Activated B cell treated with CpG ODN at 0.5 μM for 24 hours (primary cell): Measurements from ENCODE around the gene AGTPBP1. TPM values are rescaled to one million over a fixed set of nuclear protein-coding genes. Genes with fewer than 3 reads are reported as not detected.

Source experiments
- ATAC-seq: fragments of 200-7000 bp; cut with Tn5 transposase; one replicate; pipeline ENCODE4 v1.10.0; 2021; ENCODE audit warnings: low read depth, mild to moderate bottlenecking, moderate library complexity
- CTCF ChIA-PET: fragments of 350-600 bp; sonication (Branson Sonifier 250); formaldehyde crosslinking; loops from one replicate; lab custom pipeline; 2021; ENCODE audit warnings: antibody characterized with exemption; lab: Charles Lee
- POLR2A ChIA-PET: fragments of 350-600 bp; sonication (Branson Sonifier 250); formaldehyde crosslinking; loops from one replicate; lab custom pipeline; 2021; ENCODE audit warnings: antibody characterized with exemption; lab: Charles Lee
- DNase-seq: peaks from one replicate; pipeline ENCODE4 v3.0.0; 2022
- H3K27ac Mint-ChIP-seq: one replicate; pipeline ENCODE4 v1.8.0; 2020; ENCODE audit warnings: mixed read lengths
- H3K27me3 Mint-ChIP-seq: one replicate; pipeline ENCODE4 v1.8.0; 2021; ENCODE audit warnings: mixed read lengths
- H3K36me3 Mint-ChIP-seq: one replicate; pipeline ENCODE4 v1.8.0; 2021; ENCODE audit warnings: low read depth, mixed read lengths
- H3K4me1 Mint-ChIP-seq: one replicate; pipeline ENCODE4 v1.8.0; 2021; ENCODE audit warnings: mixed read lengths
- H3K4me3 Mint-ChIP-seq: one replicate; pipeline ENCODE4 v1.8.0; 2020; ENCODE audit warnings: mild to moderate bottlenecking, mixed read lengths
- H3K9me3 Mint-ChIP-seq: one replicate; pipeline ENCODE4 v1.8.0; 2020; ENCODE audit warnings: mixed read lengths
- intact Hi-C: fragments of 100-400 bp; cut with micrococcal nuclease; formaldehyde crosslinking; loops from one replicate; pipeline ENCODE4 v1.15.1; 2024
- total RNA-seq: library from RNA; stranded (reverse); gene quantifications from 2 replicates; pipeline ENCODE4 v1.2.3, GENCODE V29; 2022
- TF ChIP-seq, protein P1 (sequence below): fragments of 200-600 bp; IDR thresholded peaks from one replicate; pipeline ENCODE4 v1.8.0; 2022; ENCODE audit warnings: antibody characterized with exemption, mild to moderate bottlenecking

Gene AGTPBP1
- total RNA-seq, 1 donor from 2014 or later = 26.7 TPM

DNA sequence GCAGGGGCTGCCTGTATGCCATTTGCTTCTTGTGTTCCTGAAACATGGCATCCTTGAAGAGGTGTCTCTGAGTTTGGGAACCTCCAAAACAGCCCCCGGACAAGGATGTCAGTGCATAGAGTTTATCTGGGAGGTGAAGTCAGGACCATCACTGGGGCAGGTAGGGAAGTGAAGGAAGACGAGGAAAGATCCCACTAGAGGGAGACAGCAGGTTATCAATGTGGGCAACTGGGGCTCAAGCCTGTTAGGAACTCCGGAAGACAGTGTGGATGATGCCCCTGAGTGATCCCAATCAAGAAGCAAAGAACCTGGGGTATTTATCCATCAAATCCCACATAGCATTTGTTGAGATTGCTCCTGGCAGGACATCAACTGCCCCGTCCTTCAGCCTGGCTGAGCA is 233.1 kb downstream of the AGTPBP1 start:
- no peaks in the 10 kb centered on the region for H3K36me3 Mint-ChIP-seq

DNA sequence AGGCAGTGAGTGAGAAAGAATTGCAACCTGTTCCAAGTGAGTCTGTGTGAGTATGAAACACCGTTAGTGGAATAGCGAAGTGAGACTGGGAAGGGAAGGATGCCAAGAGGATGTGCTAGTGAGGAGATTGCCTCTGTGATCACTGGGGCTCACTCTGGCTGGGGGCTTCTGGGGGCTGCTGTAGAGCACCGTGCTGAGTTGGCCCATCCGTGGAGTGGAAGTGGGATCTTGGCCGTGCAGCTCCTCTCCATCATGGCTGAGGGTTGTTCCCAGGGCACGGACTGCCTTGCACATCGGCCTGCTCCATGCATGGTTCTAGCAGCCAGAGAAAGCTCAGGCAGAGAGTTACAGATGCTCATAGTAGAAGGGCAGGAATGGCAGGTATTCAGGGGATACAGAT is 236.1 kb downstream of the AGTPBP1 start:
- intact Hi-C loops = no loop called here
- DNase-seq (no peak), ATAC-seq (no peak)
- H3K36me3 Mint-ChIP-seq = no peaks in the 10 kb centered on the region
- ChIA-PET POLR2A (no interaction called here), CTCF (no interaction called here)
- no peak overlapping the region for H3K27ac Mint-ChIP-seq
- no peaks in the 10 kb centered on the region for H3K4me1 Mint-ChIP-seq
- TF ChIP-seq, protein P1, sequence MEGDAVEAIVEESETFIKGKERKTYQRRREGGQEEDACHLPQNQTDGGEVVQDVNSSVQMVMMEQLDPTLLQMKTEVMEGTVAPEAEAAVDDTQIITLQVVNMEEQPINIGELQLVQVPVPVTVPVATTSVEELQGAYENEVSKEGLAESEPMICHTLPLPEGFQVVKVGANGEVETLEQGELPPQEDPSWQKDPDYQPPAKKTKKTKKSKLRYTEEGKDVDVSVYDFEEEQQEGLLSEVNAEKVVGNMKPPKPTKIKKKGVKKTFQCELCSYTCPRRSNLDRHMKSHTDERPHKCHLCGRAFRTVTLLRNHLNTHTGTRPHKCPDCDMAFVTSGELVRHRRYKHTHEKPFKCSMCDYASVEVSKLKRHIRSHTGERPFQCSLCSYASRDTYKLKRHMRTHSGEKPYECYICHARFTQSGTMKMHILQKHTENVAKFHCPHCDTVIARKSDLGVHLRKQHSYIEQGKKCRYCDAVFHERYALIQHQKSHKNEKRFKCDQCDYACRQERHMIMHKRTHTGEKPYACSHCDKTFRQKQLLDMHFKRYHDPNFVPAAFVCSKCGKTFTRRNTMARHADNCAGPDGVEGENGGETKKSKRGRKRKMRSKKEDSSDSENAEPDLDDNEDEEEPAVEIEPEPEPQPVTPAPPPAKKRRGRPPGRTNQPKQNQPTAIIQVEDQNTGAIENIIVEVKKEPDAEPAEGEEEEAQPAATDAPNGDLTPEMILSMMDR = no peak
- no peaks in the 10 kb centered on the region for H3K9me3 Mint-ChIP-seq
- H3K27me3 Mint-ChIP-seq = peaks cover 6% of the 10 kb centered on the region
- H3K4me3 Mint-ChIP-seq = no peak overlapping the region

More for the DNA sequence above, 233.1 kb downstream of the AGTPBP1 start:
- no peaks in the 10 kb centered on the region for H3K9me3 Mint-ChIP-seq
- no peak for ATAC-seq
- H3K27me3 Mint-ChIP-seq = peaks cover 10% of the 10 kb centered on the region
- TF ChIP-seq, protein P1 = no peak
- POLR2A ChIA-PET = no interaction called here
- CTCF ChIA-PET = no interaction called here
- H3K4me1 Mint-ChIP-seq = no peaks in the 10 kb centered on the region
- no peak overlapping the region for H3K27ac Mint-ChIP-seq
- intact Hi-C loops = no loop called here
- no peak overlapping the region for H3K4me3 Mint-ChIP-seq
- DNase-seq = no peak

DNA sequence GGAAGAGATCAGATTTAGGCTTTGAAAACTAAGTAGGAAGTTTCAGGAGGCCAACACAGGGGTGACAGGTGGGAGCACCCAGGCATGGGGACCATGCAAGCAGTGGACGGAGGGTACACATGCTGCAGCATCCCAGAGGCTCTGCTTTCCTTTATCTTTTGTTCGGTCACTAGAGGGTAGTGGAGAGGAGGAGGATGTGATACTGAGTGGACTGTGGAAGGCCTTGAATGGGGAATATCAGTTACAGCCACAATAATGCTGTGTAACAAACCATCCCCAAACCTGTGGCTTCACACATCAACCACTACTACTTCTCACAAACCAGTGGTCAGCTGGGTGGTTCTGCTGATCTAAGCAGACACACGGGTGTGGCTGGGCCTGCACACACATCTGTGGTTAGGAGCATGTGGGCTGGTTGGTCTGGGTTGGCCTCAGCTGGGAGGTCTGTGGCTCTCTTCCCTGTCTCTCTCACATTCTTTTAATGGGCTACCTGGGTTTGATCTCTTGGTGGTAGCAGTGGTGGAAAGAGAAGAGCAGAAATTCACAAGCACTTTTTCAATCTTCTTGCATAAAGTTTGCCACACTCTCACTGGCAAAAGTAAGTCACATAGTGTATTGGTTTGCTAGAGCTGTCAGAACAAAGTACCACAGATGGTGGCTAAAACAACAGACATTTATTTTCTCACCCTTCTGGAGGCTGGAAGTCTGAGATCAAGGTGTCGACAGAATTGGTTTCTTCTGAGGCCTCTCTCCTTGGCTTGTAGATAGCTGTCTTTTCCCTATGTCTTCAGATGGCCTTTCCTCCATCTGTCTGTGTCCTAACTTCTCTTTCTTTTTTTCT is 238.7 kb downstream of the AGTPBP1 start:
- intact Hi-C loops = no loop called here
- ATAC-seq (no peak), DNase-seq (no peak)
- Mint-ChIP-seq H3K9me3 (peaks cover 10% of the 10 kb centered on the region), H3K4me3 (no peak overlapping the region), H3K36me3 (no peaks in the 10 kb centered on the region), H3K27ac (no peak overlapping the region), H3K4me1 (no peaks in the 10 kb centered on the region), H3K27me3 (peaks cover 4% of the 10 kb centered on the region)
- ChIA-PET CTCF (no interaction called here), POLR2A (no interaction called here)
- TF ChIP-seq, protein P1 = no peak

DNA sequence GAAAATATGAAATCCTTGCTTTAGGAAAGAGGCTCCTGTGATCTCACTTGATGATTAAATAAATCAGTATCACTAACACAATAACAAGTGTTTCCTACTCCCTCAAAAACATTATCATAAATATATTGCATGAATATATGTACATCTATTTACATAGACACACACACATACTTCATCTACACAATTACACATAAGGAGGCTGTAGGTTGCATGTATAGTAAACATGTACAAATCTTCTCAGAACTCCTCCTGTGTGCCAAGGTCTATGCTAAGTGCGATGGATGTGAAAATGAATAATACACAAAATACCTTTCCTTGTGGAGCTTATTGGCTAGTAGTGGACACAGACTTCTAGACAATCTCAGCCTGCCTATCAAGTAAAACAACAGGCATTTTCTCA is 239.9 kb downstream of the AGTPBP1 start:
- ATAC-seq (no peak), DNase-seq (no peak)
- H3K4me1 Mint-ChIP-seq = no peaks in the 10 kb centered on the region
- POLR2A ChIA-PET = no interaction called here
- H3K4me3 Mint-ChIP-seq = no peak overlapping the region
- intact Hi-C loops = no loop called here
- H3K27me3 Mint-ChIP-seq = peaks cover 4% of the 10 kb centered on the region
- H3K27ac Mint-ChIP-seq = no peak overlapping the region
- TF ChIP-seq, protein P1 = no peak
- peaks cover 10% of the 10 kb centered on the region for H3K9me3 Mint-ChIP-seq
- H3K36me3 Mint-ChIP-seq = no peaks in the 10 kb centered on the region
- CTCF ChIA-PET = no interaction called here

DNA sequence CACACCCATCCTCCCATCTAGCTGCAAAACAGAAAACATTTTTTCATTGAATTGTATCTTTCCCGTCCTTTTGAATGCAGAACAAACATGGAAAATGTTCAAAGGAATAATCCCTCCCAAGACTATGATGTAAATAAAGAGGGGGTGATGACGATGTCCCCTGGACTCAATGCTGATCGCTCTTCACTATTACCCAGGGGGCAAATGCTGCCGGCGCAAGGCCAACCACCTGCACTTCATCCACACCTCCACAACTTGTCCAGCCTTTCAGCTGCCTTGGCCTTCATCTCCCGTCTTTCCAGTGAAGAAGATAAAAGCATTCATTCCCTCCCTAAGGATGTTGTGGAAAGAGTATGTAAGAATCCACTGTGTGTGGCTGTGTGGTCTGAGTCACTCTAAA is 240.3 kb downstream of the AGTPBP1 start:
- POLR2A ChIA-PET = no interaction called here
- H3K36me3 Mint-ChIP-seq = no peaks in the 10 kb centered on the region

More for the DNA sequence above, 240.3 kb downstream of the AGTPBP1 start:
- Mint-ChIP-seq H3K4me1 (no peaks in the 10 kb centered on the region), H3K9me3 (peaks cover 14% of the 10 kb centered on the region), H3K4me3 (no peak overlapping the region), H3K27ac (no peak overlapping the region), H3K27me3 (peaks cover 4% of the 10 kb centered on the region)
- intact Hi-C loops = no loop called here
- CTCF ChIA-PET = no interaction called here
- TF ChIP-seq, protein P1 = no peak
- ATAC-seq = no peak
- no peak for DNase-seq

Other genes starting within 250 kb of the AGTPBP1 start
- 16.5 and 18.9 TPM in 2 replicates for gene NAA35, start 199.2 kb upstream of the AGTPBP1 start, total RNA-seq